GM12878 (cell line): ENCODE measurements around the gene MYOZ1. TPM values are rescaled to one million over a fixed set of nuclear protein-coding genes. Genes with fewer than 3 reads are reported as not detected.
A peak's percentile ranks its signal among the peaks of the same experiment; 100 is the strongest.

Source experiments
- ATAC-seq: fragments of 200-7000 bp; cut with Tn5 transposase; 3 replicates; pipeline ENCODE4 v1.9.1; 2020; ENCODE audit warnings: mild to moderate bottlenecking, moderate library complexity
- BruUV-seq: library from RNA; stranded (reverse); fragments of 400-500 nt; replicated peaks from 2 replicates; lab custom pipeline; 2021; lab: Mats Ljungman, UMichigan
- CTCF ChIA-PET: fragments of 300-600 bp; sonication (Branson Sonifier 250); formaldehyde crosslinking; extraction: SDS; loops from one replicate; lab custom pipeline; 2021; ENCODE audit warnings: inconsistent platforms; lab: Yijun Ruan, JAX
- POLR2A ChIA-PET: fragments of 350-600 bp; formaldehyde crosslinking; extraction: SDS; loops from one replicate; lab custom pipeline; 2021; ENCODE audit warnings: inconsistent platforms; lab: Charles Lee
- RAD21 ChIA-PET: fragments of 300-600 bp; sonication (Branson Sonifier 250); formaldehyde crosslinking; loops from one replicate; lab custom pipeline; 2023; ENCODE audit warnings: antibody characterized with exemption; ENCODE audit not compliant: unreplicated experiment; lab: Charles Lee
- SMC1A ChIA-PET: fragments of 300-600 bp; sonication (Branson Sonifier 250); formaldehyde crosslinking; loops from one replicate; lab custom pipeline; 2023; ENCODE audit not compliant: unreplicated experiment, uncharacterized antibody; lab: Charles Lee
- DNase-seq: peaks from one replicate; pipeline ENCODE4 v3.0.0-alpha.2; 2011; ENCODE audit warnings: low read depth, low spot score
- FAIRE-seq: peaks from 3 replicates; lab custom pipeline; 2011; peaks lifted over from hg19 to GRCh38; lab: Jason Lieb, UNC
- H2AFZ ChIP-seq: 2 replicates; pipeline ENCODE4 v1.6.0; 2011; ENCODE audit warnings: low read depth, low read length, control low read depth; ENCODE audit not compliant: control insufficient read depth
- H3K27ac ChIP-seq: 2 replicates; pipeline ENCODE4 v1.5.1; 2011; ENCODE audit warnings: control low read depth; ENCODE audit not compliant: control insufficient read depth, insufficient read depth
- H3K27me3 ChIP-seq, 2 experiments: replicated peaks in 1 of 2; 2 replicates each; pipeline versions ENCODE4 v1.6.0 to v1.6.1; 2011; ENCODE audit warnings: low read length in 1 of 2; ENCODE audit not compliant: control insufficient read depth in 2 of 2, insufficient read depth in 2 of 2
- H3K36me3 ChIP-seq, 2 experiments: 2 replicates each; pipeline ENCODE4 v1.5.1; 2011; ENCODE audit warnings: low read length in 1 of 2; ENCODE audit not compliant: control insufficient read depth in 2 of 2, insufficient read depth in 2 of 2
- H3K4me1 ChIP-seq: 2 replicates; pipeline ENCODE4 v1.6.1; 2011; ENCODE audit warnings: mild to moderate bottlenecking, low read length, moderate library complexity, mixed read lengths; ENCODE audit not compliant: control insufficient read depth, insufficient read depth
- H3K4me2 ChIP-seq: 2 replicates; pipeline ENCODE4 v1.6.0; 2011; ENCODE audit warnings: control low read depth; ENCODE audit not compliant: control insufficient read depth, insufficient read depth
- H3K4me3 ChIP-seq: fragments of 200-600 bp; sonication (generic); 2 replicates; pipeline ENCODE4 v1.5.1; 2016
- H3K79me2 ChIP-seq: 2 replicates; pipeline ENCODE4 v1.6.0; 2011; ENCODE audit warnings: low read length; ENCODE audit not compliant: control insufficient read depth, insufficient read depth
- H3K9ac ChIP-seq: 2 replicates; pipeline ENCODE4 v1.8.0; 2011; ENCODE audit warnings: low read length, control low read depth, mixed read lengths; ENCODE audit not compliant: control insufficient read depth, insufficient read depth
- H3K9me3 ChIP-seq: replicated peaks from 3 replicates; pipeline ENCODE4 v1.5.1; 2011; ENCODE audit warnings: mild to moderate bottlenecking, low read length; ENCODE audit not compliant: control insufficient read depth, insufficient read depth
- H4K20me1 ChIP-seq: 2 replicates; pipeline ENCODE4 v1.6.0; 2011; ENCODE audit not compliant: control insufficient read depth, insufficient read depth
- ATF3 ChIP-seq: IDR thresholded peaks from 2 replicates; pipeline ENCODE4 v1.6.1; 2011; ENCODE audit warnings: low read depth, mild to moderate bottlenecking, low read length, moderate library complexity, borderline replicate concordance; ENCODE audit errors: extremely low read depth
- BHLHE40 ChIP-seq, 2 experiments: fragments of 450-650 bp in 1 of 2; IDR thresholded peaks; 2 replicates each; pipeline ENCODE4 v1.6.1; 2011 to 2017; ENCODE audit warnings: low read depth in 2 of 2, borderline replicate concordance in 1 of 2, improper control_type of control experiment in 1 of 2, low read length in 1 of 2, mild to moderate bottlenecking in 1 of 2
- BRCA1 ChIP-seq: IDR thresholded peaks from 2 replicates; pipeline ENCODE4 v1.6.1; 2011; ENCODE audit warnings: low read depth, low read length, improper control_type of control experiment
- CTCF ChIP-seq, 3 experiments: IDR thresholded peaks in 2 of 3; conservative IDR thresholded peaks in 1 of 3; 2 replicates each; pipeline ENCODE4 v1.5.1; 2011; ENCODE audit warnings: low read depth in 3 of 3, low read length in 3 of 3, mild to moderate bottlenecking in 3 of 3, control low read depth in 2 of 3, moderate library complexity in 2 of 3, inconsistent platforms in 1 of 3, mixed read lengths in 1 of 3; ENCODE audit not compliant: control insufficient read depth in 2 of 3, insufficient read depth in 1 of 3; ENCODE audit errors: extremely low read depth in 1 of 3
- EED ChIP-seq: sonication (generic); IDR thresholded peaks from 2 replicates; pipeline ENCODE4 v1.6.1; 2016; ENCODE audit warnings: antibody characterized with exemption, low read depth
- EZH2 ChIP-seq: IDR thresholded peaks from 2 replicates; pipeline ENCODE4 v1.6.1; 2012; ENCODE audit warnings: low read depth, mild to moderate bottlenecking, control low read depth, inconsistent platforms, low read length, borderline replicate concordance; ENCODE audit not compliant: control insufficient read depth
- NFYA ChIP-seq: IDR thresholded peaks from 2 replicates; pipeline ENCODE4 v1.6.1; 2011; ENCODE audit warnings: low read depth, mild to moderate bottlenecking, low read length, improper control_type of control experiment, borderline replicate concordance
- NRF1 ChIP-seq: conservative IDR thresholded peaks from 2 replicates; pipeline ENCODE4 v1.6.1; 2011; ENCODE audit warnings: mild to moderate bottlenecking, low read depth, low read length, improper control_type of control experiment
- RAD21 ChIP-seq: IDR thresholded peaks from 2 replicates; pipeline ENCODE4 v1.6.1; 2011; ENCODE audit warnings: mild to moderate bottlenecking, low read depth, low read length, moderate library complexity; ENCODE audit not compliant: insufficient read depth
- SMC3 ChIP-seq: IDR thresholded peaks from 2 replicates; pipeline ENCODE4 v1.6.1; 2011; ENCODE audit warnings: low read length, improper control_type of control experiment, borderline replicate concordance
- ZBTB11 ChIP-seq: fragments of 450-650 bp; formaldehyde crosslinking; IDR thresholded peaks from 2 replicates; pipeline ENCODE4 v1.5.0; 2022; ENCODE audit warnings: mild to moderate bottlenecking, missing genetic modification characterization
- ZNF592 ChIP-seq: fragments of 450-650 bp; IDR thresholded peaks from 2 replicates; pipeline ENCODE4 v1.6.1; 2017; ENCODE audit warnings: mild to moderate bottlenecking, moderate library complexity
- WGBS: methylation state at CpG from one replicate; pipeline ENCODE4 v1.1.6; 2016; ENCODE audit warnings: low lambda C conversion rate; ENCODE audit not compliant: insufficient replicate concordance, insufficient coverage; ENCODE audit errors: missing lambda C conversion rate; 5-methylcytosine and 5-hydroxymethylcytosine counted together
- in situ Hi-C: fragments of 300-500 bp; cut with MboI; formaldehyde crosslinking; loops from 9 replicates; pipeline ENCODE4 v1.14.3; 2018; ENCODE audit warnings: mixed read lengths
- intact Hi-C: fragments of 100-400 bp; cut with micrococcal nuclease; formaldehyde crosslinking; loops from one replicate; pipeline ENCODE4 v1.14.2; 2022; ENCODE audit not compliant: unreplicated experiment
- polyA plus RNA-seq, 11 experiments: library from polyadenylated mRNA; depleted of rRNA in 4 of 11; unstranded in 6 of 11; stranded (reverse) in 5 of 11; fragments of >200 nt; fragmentation: Nextera tagmentation in 4 of 11; fragmentation: Illumina TruSeq in 1 of 11; extraction: Ambion mirVana in 4 of 11; extraction: Trizol in 1 of 11; gene quantifications; 1 replicate in 1 of 11; 2 replicates in 10 of 11; pipeline versions ENCODE4 v1.2.1 to v1.2.3, GENCODE V29; 2011 to 2016; ENCODE audit warnings: inconsistent platforms in 2 of 11, missing spikeins in 2 of 11, low read depth in 1 of 11
- total RNA-seq, 4 experiments: library from RNA; depleted of rRNA in 3 of 4; stranded (reverse); fragments of >200 nt in 3 of 4; fragmentation: Illumina TruSeq in 1 of 4; extraction: Trizol in 1 of 4; gene quantifications; 2 replicates each; pipeline versions ENCODE4 v1.2.1 to v1.2.3, GENCODE V29; 2013 to 2021

The MYOZ1 gene
- total and polyA plus RNA-seq, 10 of the 15 experiments (the other 5 are each of a cell fraction or from before 2014, with no cell fraction given) = 0.05 to 2.0 (median 0.62) TPM

- POLR2A ChIA-PET = interaction anchor here (0.9 to 1.8 kb wide), 3 partner anchors 77 to 132 kb away, joined by 4 to 5 read pairs (median 4); partner anchors contain the start of gene ZSWIM8
- TF ChIP-seq ZNF592 (no peak), BHLHE40 (IDR thresholded peaks at IDR 0.05; ENCODE audit: borderline replicate concordance in 1 of 2, low read depth in 2 of 2, low read length in 1 of 2) (peak in 1 of 2 experiments; percentile 28; a peak in 1 of 4 replicates), NFYA (no peak), BRCA1 (no peak), EZH2 (no peak), NRF1 (no peak), ATF3 (no peak), CTCF (IDR thresholded peaks at IDR 0.05 in 2 of 3, conservative IDR thresholded peaks at IDR 0.05 in 1 of 3; ENCODE audit: control insufficient read depth in 2 of 3, extremely low read depth in 1 of 3, insufficient read depth in 1 of 3, low read depth in 3 of 3, low read length in 3 of 3) (peak; percentile 38 to 62 (median 47); a peak in 4 of 6 replicates), EED (no peak), RAD21 (peak; percentile 82), SMC3 (peak; percentile 31; the same call in 1 of the 2 replicates), ZBTB11 (no peak)
Measured at GRCh38 chr10:73653701-73654100, 12.4 kb upstream of the MYOZ1 start.

More at GRCh38 chr10:73653701-73654100, 12.4 kb upstream of the MYOZ1 start:
- CTCF ChIA-PET = interaction anchor here (0.6 to 2.9 kb wide), 11 partner anchors 10 to 226 kb away, joined by 3 to 14 read pairs (median 4); partner anchors contain the start of gene CHCHD1
- peak; percentile 65 for ATAC-seq
- Histone ChIP-seq H4K20me1 (no peaks in the 10 kb centered on the region), H3K36me3 (no peaks in the 10 kb centered on the region), H3K4me2 (no peak overlapping the region), H3K9me3 (no peaks in the 10 kb centered on the region), H3K9ac (no peak overlapping the region), H3K4me1 (peaks cover 30% of the 10 kb centered on the region), H3K27ac (no peak overlapping the region), H3K4me3 (no peak overlapping the region), H3K79me2 (no peaks in the 10 kb centered on the region), H3K27me3 (no peaks in the 10 kb centered on the region), H2AFZ (no peak overlapping the region)
- 67% methylated on average over 3 of the region's 3 CpGs for WGBS
- no TSS peak for BruUV-seq
- SMC1A ChIA-PET = interaction anchor here (0.7 to 2.0 kb wide), 8 partner anchors 9 to 227 kb away, joined by 3 to 6 read pairs (median 3); no protein-coding TSS in a partner anchor
- FAIRE-seq = no peak
- no peak for DNase-seq
- intact Hi-C loops = loop anchor here (10.0 kb wide), 1 partner anchor 131 kb away; the partner anchor contains the start of genes CHCHD1 and ZSWIM8
- RAD21 ChIA-PET = interaction anchor here (0.7 to 3.2 kb wide), 8 partner anchors 9 to 226 kb away, joined by 3 to 12 read pairs (median 4); a partner anchor contains a TSS
- in situ Hi-C loops = no loop called here
